HUDEP-2 (cell line): ENCODE measurements around the gene PTPRE.

ENCODE experiments used
- DNase-seq, 76 experiments: peaks; one replicate each; lab custom pipeline; 2025; ENCODE audit not compliant: unreplicated experiment in 76 of 76; lab: John Stamatoyannopoulos, UW

PTPRE gene

DNA sequence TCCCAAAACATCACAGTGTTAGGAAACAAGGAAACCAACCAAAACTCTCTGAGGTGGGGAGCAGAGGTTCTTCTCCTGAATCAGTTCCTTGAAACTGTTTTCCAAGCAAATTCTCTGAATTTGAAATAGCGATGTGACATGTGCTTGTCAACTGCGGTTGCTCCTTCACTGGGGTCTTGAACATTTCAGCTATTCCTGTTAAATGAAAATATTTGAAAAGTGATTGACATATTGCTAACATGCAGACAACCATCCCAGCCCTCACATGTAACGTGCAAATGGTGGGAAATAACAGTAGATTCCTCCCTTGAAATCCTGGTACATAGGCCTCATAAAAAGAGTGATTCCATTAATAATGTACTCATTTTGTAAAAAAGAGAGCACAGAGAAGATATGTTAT, 203.4 kb downstream of the PTPRE start:
- no peak for DNase-seq

- no peak for DNase-seq
Observed at GRCh38 chr10:128111696-128112095, 204.8 kb downstream of the PTPRE start.

DNA sequence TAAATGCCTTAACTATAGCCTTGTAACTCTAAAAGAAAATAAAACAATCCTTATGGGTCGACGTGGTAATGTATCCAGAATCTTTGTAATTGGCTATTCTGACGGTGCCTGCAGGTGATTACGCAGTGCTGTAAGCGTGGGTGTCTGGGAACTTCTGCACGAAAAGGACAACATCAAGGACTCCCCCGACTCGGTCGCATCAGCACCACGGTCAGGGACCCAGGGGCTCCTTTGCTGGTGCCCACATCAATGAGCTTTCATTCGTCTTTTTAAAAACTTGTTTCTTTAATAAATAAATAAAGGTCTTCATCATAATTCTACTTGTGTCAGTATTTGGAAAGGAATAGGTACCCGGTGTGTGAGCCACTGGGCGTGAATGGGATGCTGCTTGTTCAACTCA, 206.1 kb downstream of the PTPRE start:
- no peak for DNase-seq

DNA sequence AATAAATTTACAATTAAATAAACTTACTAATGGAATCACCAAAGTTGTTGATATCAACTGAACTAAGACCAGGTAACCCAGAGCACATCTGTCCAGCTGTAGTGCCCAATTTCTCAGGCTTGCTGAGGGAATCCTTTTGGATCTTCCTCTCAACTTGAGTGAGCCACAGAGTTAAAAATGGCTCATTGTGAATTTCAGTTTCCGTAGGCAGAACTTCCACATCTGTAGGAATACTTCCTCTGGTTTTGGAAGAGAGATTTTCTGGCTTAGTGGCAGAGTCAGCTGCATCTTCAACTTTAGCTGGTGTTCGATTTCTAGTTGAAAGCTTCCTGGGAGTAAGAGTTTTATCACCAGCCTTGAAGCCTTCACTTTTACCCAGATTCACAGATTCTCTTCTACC, 208.0 kb downstream of the PTPRE start:
- no peak for DNase-seq

- DNase-seq = no peak
Observed at GRCh38 chr10:128115356-128115755, 208.5 kb downstream of the PTPRE start.

DNA sequence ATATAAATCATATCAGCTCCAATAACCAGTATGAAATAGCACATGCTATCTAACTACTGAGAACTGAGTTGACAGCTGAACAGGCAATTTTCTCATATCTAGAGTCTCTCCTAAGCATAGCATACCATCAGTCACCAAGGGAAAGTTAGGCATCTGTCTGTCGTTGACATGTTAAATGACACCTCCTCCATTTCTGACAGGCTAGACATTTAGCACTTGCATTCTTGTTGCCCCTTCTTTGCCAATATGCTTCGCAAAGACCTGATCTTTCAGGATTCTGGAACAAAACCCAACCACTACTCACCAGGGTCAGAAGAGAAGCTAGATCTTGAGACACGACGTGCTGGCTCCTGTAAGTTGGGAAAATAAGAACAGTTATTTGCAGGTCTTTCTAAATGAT, 209.3 kb downstream of the PTPRE start:
- DNase-seq = no peak

- DNase-seq = no peak
Observed at GRCh38 chr10:128116851-128117615, 210.1 kb downstream of the PTPRE start.

DNA sequence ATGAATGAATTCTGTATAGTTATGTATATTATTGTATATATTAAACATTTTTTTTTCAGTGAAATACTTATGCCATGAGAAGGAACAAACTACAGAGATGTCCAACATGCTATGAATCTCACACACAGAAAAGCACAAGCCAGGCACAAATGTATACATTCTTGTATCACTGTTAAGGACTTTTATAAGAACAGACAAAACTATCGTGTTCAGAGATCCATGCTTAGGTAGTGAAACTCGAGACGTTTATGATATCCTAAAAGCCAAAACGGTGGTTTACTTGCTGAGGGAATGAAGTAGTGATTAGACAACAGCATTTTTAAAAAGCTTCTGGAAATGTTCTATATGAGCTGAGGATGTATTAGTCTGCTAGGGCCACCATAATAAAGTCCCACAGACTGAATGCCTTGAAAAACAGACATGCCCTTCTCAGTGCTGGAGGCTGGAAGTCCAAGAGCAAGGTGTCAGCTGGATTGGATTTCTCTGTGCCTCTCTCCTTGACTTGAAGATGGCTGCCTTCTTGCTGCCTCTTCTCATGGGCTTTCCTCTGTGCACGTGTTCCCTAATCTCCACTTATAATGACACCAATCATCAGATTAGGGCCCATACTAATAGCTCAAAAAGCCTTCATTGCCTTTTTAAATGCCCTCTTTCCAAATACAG, 215.0 kb downstream of the PTPRE start:
- no peak for DNase-seq

GRCh38 chr10:128122931-128123330, 216.0 kb downstream of the PTPRE start:
- no peak for DNase-seq

DNA sequence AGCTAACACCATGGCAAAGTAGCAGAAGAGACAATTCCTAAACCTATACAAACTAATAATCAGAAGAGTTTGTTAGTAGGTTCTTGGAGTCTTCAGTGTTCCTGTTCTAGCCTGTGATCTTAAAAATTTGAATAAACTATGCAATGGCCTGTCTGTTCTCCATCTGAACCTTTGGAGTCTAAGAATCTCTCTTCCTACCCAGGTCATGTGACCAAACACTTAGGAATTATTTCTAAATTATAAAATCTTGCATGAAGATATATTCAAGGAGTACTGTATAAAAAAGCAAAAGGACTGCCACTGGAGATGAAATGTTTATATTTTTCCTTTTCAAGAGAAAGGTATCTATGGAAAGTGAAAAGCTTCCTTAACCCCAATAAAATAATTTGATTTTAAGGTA, 216.9 kb downstream of the PTPRE start:
- DNase-seq = no peak

DNA sequence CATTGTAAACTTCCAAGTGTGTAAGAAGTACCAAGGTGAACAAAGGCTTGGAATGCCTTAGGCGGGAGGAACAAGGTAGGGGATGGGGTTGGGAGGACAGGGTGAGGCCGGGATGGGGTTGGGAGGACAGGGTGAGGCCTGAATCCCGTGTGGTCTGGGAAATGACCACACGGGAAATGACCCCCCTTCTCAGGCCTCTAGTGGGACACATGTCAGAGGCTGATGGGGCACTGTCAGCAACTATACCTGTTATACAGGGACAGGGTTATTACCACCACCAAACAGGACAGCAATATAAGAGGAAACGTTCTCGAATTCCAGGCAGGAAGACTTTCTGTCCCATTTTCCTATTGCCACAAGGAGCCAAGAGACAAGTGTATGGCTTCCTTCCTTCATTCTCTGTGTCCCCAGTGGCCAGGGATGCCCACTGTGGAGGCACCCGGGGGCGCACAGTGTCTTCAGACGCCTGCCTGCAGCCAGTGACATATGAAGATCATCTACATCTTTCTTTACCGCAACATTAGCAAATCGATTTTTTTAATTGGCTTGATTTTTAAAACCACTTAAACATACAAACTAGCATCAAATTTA, 218.0 kb downstream of the PTPRE start:
- no peak for DNase-seq

DNA sequence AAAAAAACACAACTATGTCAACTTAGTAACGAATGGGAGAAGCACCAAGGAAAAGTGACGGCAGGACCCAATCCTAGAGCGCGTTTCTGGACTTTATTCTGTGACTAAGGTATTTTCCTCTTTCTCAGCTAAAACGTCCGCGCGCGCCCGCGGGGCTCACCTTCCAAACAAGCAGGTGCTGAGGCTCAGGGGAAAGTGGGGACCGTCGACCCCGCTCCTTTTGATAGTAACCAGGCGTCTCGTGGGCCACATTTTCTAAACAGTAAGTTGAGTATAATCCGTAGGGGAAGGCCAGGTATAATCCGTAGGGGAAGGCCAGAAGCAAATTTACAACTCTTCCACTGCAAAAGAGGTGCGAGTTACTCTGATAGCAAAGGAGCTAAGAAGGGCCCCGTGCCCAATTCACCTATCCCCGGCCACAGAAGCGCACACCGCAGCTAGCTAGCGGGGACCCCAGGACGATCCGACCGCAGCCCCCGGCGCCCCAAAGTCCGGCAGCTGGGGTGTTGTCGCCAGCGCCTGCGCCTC, 218.6 kb downstream of the PTPRE start:
- peak in 4 of 76 experiments; percentile 7 to 37 (median 10) for DNase-seq

DNA sequence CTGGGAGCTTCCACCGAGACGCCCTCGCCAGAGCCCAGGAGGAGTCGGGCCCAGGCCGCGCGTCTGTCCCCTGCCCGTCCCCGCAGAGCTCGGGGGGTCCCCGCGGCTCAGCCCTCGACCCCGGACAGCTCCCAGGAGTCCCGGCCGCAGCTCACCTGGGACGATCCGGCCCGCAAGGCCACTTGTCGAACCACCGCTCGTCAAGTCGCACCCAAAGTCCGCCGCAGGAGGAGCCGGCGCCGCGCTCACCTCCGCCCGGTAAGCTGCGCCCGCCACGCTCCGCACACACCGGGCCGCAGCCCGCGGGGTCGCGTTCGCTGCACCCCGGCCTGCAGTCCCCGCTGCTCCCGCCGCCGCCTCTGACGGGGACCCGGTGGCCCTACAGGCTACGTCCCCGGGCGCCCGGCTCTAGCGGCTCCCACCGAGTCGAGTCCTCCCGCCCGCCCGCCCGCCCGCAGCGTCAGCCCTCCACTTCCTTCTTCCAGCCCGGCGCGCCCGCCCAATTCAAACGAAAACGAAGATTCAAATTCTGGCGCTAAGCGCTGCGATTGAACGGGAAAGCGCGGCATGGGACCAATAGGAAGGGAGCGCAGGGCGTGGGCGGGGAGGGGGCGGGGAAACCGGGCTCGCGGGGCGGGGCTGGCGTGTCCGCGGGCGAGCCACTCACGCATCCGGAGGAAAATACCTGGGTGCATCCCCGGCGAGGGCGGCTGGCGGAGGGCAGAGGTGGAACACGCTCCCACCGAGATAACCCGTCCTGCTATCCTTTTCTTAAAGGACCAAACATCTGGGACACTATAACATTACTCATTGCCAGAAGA, 219.3 kb downstream of the PTPRE start, which contains the start of gene MKI67:
Gene MKI67, minus strand, starts transcription at position 480 of the 821 bp plus-strand sequence. CDS start 756 bp downstream, outside the sequence.
- peak; percentile 6 to 93 (median 83) for DNase-seq

- no peak for DNase-seq
Observed at GRCh38 chr10:128128582-128128981, 221.7 kb downstream of the PTPRE start.

DNA sequence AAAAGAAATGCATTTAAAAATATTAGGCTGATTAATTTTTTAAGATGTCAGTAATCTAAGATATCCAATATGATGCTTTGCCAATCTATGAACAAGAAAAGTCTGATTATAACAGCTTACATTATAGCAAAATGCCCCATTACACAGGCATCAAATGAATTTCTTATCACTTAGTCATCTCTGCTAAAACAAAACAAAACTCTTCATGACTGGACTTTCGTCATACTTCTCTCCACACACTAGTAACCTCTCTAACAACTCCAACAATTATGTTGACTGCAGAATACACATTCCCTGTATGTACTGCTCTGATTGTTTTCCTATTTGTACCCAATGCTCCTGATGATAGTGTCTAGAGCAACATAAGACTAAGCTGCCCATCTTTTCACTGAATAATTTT, 223.1 kb downstream of the PTPRE start:
- no peak for DNase-seq
